Measurements from ENCODE around the gene WFDC1.

- no peak for TF ChIP-seq CTCF (IDR thresholded peaks at IDR 0.05; ENCODE audit: insufficient read depth, low read depth, low read length)
- TF ChIP-seq EZH2 (IDR thresholded peaks at IDR 0.05; ENCODE audit: insufficient read depth, low read length), result no peak
Measured at GRCh38 chr16:84329843-84330684, 35.4 kb downstream of the WFDC1 start.

All from astrocyte (in vitro differentiated cells and primary cell).